Fibroblast of upper back skin (primary cell): ENCODE data around the gene NINJ2.

Experiments
- DNase-seq: peaks from one replicate; pipeline ENCODE4 v3.0.0-alpha.2; 2013

Gene NINJ2

GRCh38 chr12:612293-612692 lies 51.0 kb downstream of the NINJ2 start:
- DNase-seq: no peak

- no peak for DNase-seq
Measured at GRCh38 chr12:611721-612120, 51.5 kb downstream of the NINJ2 start.

- DNase-seq: no peak
Measured at GRCh38 chr12:608921-609320, 54.3 kb downstream of the NINJ2 start.

- DNase-seq: no peak
Measured at GRCh38 chr12:608413-608812, 54.8 kb downstream of the NINJ2 start.

- DNase-seq: no peak
Measured at GRCh38 chr12:607541-608001, 55.7 kb downstream of the NINJ2 start.

GRCh38 chr12:604956-605355 lies 58.3 kb downstream of the NINJ2 start:
- no peak for DNase-seq

- no peak for DNase-seq
Measured at GRCh38 chr12:602700-603068, 60.6 kb downstream of the NINJ2 start.

- no peak for DNase-seq
Measured at GRCh38 chr12:601976-602699, 61.1 kb downstream of the NINJ2 start.

- DNase-seq: no peak
Measured at GRCh38 chr12:599756-600155, 63.5 kb downstream of the NINJ2 start.

GRCh38 chr12:597926-598568 lies 65.2 kb downstream of the NINJ2 start:
- DNase-seq: no peak

GRCh38 chr12:593396-594270 lies 69.6 kb downstream of the NINJ2 start:
- no peak for DNase-seq

- no peak for DNase-seq
Measured at GRCh38 chr12:592024-592505, 71.2 kb downstream of the NINJ2 start.

GRCh38 chr12:591167-592023 lies 71.8 kb downstream of the NINJ2 start:
- DNase-seq: no peak

GRCh38 chr12:590206-590750 lies 73.0 kb downstream of the NINJ2 start:
- no peak for DNase-seq

- no peak for DNase-seq
Measured at GRCh38 chr12:588646-589045, 74.6 kb downstream of the NINJ2 start.

GRCh38 chr12:588024-588322 lies 75.3 kb downstream of the NINJ2 start:
- DNase-seq: no peak

- no peak for DNase-seq
Measured at GRCh38 chr12:587132-588023, 75.9 kb downstream of the NINJ2 start.

GRCh38 chr12:586318-587071 lies 76.8 kb downstream of the NINJ2 start:
- DNase-seq: no peak

GRCh38 chr12:585062-586061 lies 77.9 kb downstream of the NINJ2 start:
- DNase-seq: no peak
